GM23248 (cell line): ENCODE results near the gene PAQR5. TPM values are rescaled to one million over a fixed set of nuclear protein-coding genes. Genes with fewer than 3 reads are reported as not detected.

Source experiments
- DNase-seq: peaks from one replicate; pipeline ENCODE4 v3.0.0-alpha.2; 2015
- H2AFZ ChIP-seq: fragments of 200-600 bp; sonication (generic); 2 replicates; pipeline ENCODE4 v1.6.1; 2016; ENCODE audit warnings: antibody characterized with exemption
- H3F3A ChIP-seq: fragments of 200-600 bp; sonication (generic); 2 replicates; pipeline ENCODE4 v1.6.1; 2016; ENCODE audit warnings: mild to moderate bottlenecking, antibody characterized with exemption, mixed run types; ENCODE audit not compliant: insufficient read depth
- H3K27ac ChIP-seq: fragments of 200-600 bp; sonication (generic); 2 replicates; pipeline ENCODE4 v1.5.1; 2016; ENCODE audit warnings: mild to moderate bottlenecking
- H3K27me3 ChIP-seq: fragments of 200-600 bp; sonication (generic); replicated peaks from 2 replicates; pipeline ENCODE4 v1.6.1; 2016; ENCODE audit warnings: mild to moderate bottlenecking; ENCODE audit not compliant: insufficient read depth
- H3K36me3 ChIP-seq: fragments of 200-600 bp; sonication (generic); 2 replicates; pipeline ENCODE4 v1.6.1; 2016; ENCODE audit warnings: low read depth, mild to moderate bottlenecking
- H3K4me1 ChIP-seq: fragments of 200-600 bp; sonication (generic); 2 replicates; pipeline ENCODE4 v1.6.1; 2016; ENCODE audit warnings: mild to moderate bottlenecking; ENCODE audit not compliant: insufficient read depth
- H3K4me2 ChIP-seq: fragments of 200-600 bp; sonication (generic); one replicate; pipeline ENCODE4 v1.6.1; 2016; ENCODE audit warnings: mild to moderate bottlenecking; ENCODE audit not compliant: unreplicated experiment
- H3K4me3 ChIP-seq: fragments of 200-600 bp; sonication (generic); 2 replicates; pipeline ENCODE4 v1.5.1; 2016; ENCODE audit warnings: mild to moderate bottlenecking
- H3K79me2 ChIP-seq: fragments of 200-600 bp; sonication (generic); 2 replicates; pipeline ENCODE4 v1.6.1; 2016; ENCODE audit warnings: mild to moderate bottlenecking; ENCODE audit not compliant: insufficient read depth
- H3K9ac ChIP-seq: fragments of 200-600 bp; sonication (generic); 2 replicates; pipeline ENCODE4 v1.6.1; 2016; ENCODE audit warnings: mild to moderate bottlenecking
- H3K9me2 ChIP-seq: fragments of 200-600 bp; sonication (generic); 2 replicates; pipeline ENCODE4 v1.6.1; 2016; ENCODE audit warnings: mixed run types, mild to moderate bottlenecking, moderate library complexity; ENCODE audit not compliant: insufficient read depth
- H3K9me3 ChIP-seq: fragments of 200-600 bp; sonication (generic); one replicate; pipeline ENCODE4 v1.6.1; 2017; ENCODE audit warnings: low read depth
- H4K20me1 ChIP-seq: fragments of 200-600 bp; sonication (generic); 2 replicates; pipeline ENCODE4 v1.6.0; 2016; ENCODE audit not compliant: insufficient read depth
- EZH2 ChIP-seq: fragments of 200-600 bp; sonication (generic); IDR thresholded peaks from 2 replicates; pipeline ENCODE4 v1.6.1; 2018; ENCODE audit warnings: antibody characterized with exemption, mild to moderate bottlenecking; ENCODE audit not compliant: insufficient read depth, poor library complexity, severe bottlenecking
- EZH2phosphoT487 ChIP-seq: fragments of 200-600 bp; sonication (generic); IDR thresholded peaks from 2 replicates; pipeline ENCODE4 v1.6.1; 2018; ENCODE audit warnings: antibody characterized with exemption, moderate library complexity, mild to moderate bottlenecking, low read depth; ENCODE audit not compliant: insufficient read depth
- WGBS, 2 experiments: methylation state at CpG; one replicate each; pipeline ENCODE4 v1.1.6; 2015 to 2017; ENCODE audit warnings: low lambda C conversion rate in 2 of 2, low coverage in 1 of 2; ENCODE audit errors: missing lambda C conversion rate in 2 of 2; 5-methylcytosine and 5-hydroxymethylcytosine counted together
- in situ Hi-C: fragments of 300-500 bp; cut with MboI; formaldehyde crosslinking; loops from 2 replicates; pipeline ENCODE4 v1.15.0; 2020
- polyA plus RNA-seq: library from polyadenylated mRNA; unstranded; fragments of >200 nt; fragmentation: Nextera tagmentation; extraction: Ambion mirVana; gene quantifications from 2 replicates; pipeline ENCODE4 v1.2.1, GENCODE V29; 2016
- total RNA-seq: library from RNA; depleted of rRNA; stranded (reverse); fragments of >200 nt; shearing (Covaris generic); gene quantifications from 2 replicates; pipeline ENCODE4 v1.2.3, GENCODE V29; 2014

Gene PAQR5
- total and polyA plus RNA-seq, 2 experiments from 2014 or later = 3.8 to 5.7 TPM

DNA sequence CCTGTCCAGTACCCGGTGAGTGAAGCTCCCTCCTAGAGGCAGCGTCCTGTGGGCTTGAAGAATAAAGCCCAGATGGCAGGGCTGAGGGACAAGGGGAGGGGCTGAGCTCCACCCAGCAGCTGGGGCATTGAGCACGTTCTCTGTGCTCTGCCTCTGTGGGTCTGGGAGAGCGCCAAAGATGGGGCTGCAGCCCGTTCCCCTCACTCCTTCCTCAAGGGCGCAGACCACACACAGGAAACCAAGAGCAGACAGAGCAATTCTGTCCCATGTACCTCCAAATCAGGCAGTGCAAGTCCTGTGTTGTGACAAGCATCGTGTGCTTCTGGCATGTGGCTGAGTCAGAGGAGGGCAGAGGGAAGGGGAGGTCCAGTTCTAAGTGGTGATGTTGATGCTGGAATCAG, 99.8 kb downstream of the PAQR5 start:
- 37 to 38% methylated on average over 7 of the region's 7 CpGs for WGBS, 2 experiments
- Histone ChIP-seq H3K9me2 (no peaks in the 10 kb centered on the region), H3K27me3 (no peaks in the 10 kb centered on the region), H3K4me2 (no peak overlapping the region), H3K4me1 (peaks cover 14% of the 10 kb centered on the region), H3K9me3 (no peaks in the 10 kb centered on the region), H2AFZ (no peak overlapping the region), H3F3A (peaks cover 18% of the 10 kb centered on the region), H3K27ac (0 out of 2 replicates have a peak overlapping the region, but pooled peaks have one; percentile 15), H3K79me2 (peaks cover 11% of the 10 kb centered on the region; the same call in 1 of the 2 replicates), H4K20me1 (no peaks in the 10 kb centered on the region), H3K9ac (no peak overlapping the region), H3K36me3 (no peaks in the 10 kb centered on the region), H3K4me3 (no peak overlapping the region)
- TF ChIP-seq EZH2phosphoT487 = no peak
- TF ChIP-seq EZH2 = no peak
- in situ Hi-C loops = loop anchor here (25.0 kb wide), 1 partner anchor 336 kb away; no protein-coding TSS in a partner anchor
- peak; percentile 75 for DNase-seq

- Histone ChIP-seq H3K9me2 (no peaks in the 10 kb centered on the region), H3K4me2 (no peak overlapping the region), H3K36me3 (no peaks in the 10 kb centered on the region), H3K27ac (no peak overlapping the region), H2AFZ (no peak overlapping the region), H3K4me3 (no peak overlapping the region), H3K9ac (no peak overlapping the region), H3F3A (peaks cover 34% of the 10 kb centered on the region), H4K20me1 (no peaks in the 10 kb centered on the region), H3K79me2 (peaks cover 23% of the 10 kb centered on the region), H3K4me1 (peaks cover 24% of the 10 kb centered on the region), H3K27me3 (no peaks in the 10 kb centered on the region), H3K9me3 (no peaks in the 10 kb centered on the region)
- 93% methylated on average over 6 of the region's 6 CpGs for WGBS, 2 experiments
- in situ Hi-C loops = no loop called here
- TF ChIP-seq EZH2 = no peak
- no peak for TF ChIP-seq EZH2phosphoT487
- no peak for DNase-seq
Measured at GRCh38 chr15:69400850-69401249, 102.1 kb downstream of the PAQR5 start.

- H2AFZ ChIP-seq = no peak overlapping the region
- H3K4me3 ChIP-seq = no peak overlapping the region
- no peaks in the 10 kb centered on the region for H3K9me2 ChIP-seq
- in situ Hi-C loops = no loop called here
- H3F3A ChIP-seq = peaks cover 34% of the 10 kb centered on the region
- H3K79me2 ChIP-seq = peaks cover 43% of the 10 kb centered on the region
- DNase-seq = peak; percentile 57
- H4K20me1 ChIP-seq = no peaks in the 10 kb centered on the region
- peaks cover 24% of the 10 kb centered on the region for H3K4me1 ChIP-seq
- no peaks in the 10 kb centered on the region for H3K9me3 ChIP-seq
- TF ChIP-seq EZH2 (no peak), EZH2phosphoT487 (no peak)
- H3K27ac ChIP-seq = peak overlapping the region; percentile 81
- H3K4me2 ChIP-seq = peak overlapping the region; percentile 72
- 0 out of 2 replicates have a peak overlapping the region, but pooled peaks have one; percentile 48 for H3K9ac ChIP-seq
- no peaks in the 10 kb centered on the region for H3K36me3 ChIP-seq
- 81 to 94% methylated on average over 2 of the region's 2 CpGs for WGBS, 2 experiments
- no peaks in the 10 kb centered on the region for H3K27me3 ChIP-seq
Measured at GRCh38 chr15:69402816-69403215, 104.1 kb downstream of the PAQR5 start.

DNA sequence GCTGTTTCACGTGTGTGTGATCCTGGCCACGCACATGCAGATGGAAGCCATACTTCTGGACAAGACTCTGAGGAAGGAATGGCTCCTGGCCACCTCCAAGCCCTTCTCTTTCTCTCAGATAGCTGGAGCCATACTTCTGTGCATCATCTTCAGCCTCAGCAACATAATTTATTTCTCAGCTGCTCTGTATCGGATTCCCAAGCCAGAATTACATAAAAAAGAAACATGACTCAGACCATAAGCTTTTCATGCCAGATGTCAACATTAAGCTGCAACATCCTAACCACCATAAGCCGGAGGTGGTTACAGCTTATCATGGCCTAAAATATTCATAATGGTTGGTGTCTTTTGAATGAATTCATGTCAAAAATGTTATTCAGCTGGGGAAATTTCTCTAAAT, 104.9 kb downstream of the PAQR5 start:
- peak; percentile 91 for DNase-seq
- H3K79me2 ChIP-seq = peaks cover 51% of the 10 kb centered on the region
- H3K9me2 ChIP-seq = no peaks in the 10 kb centered on the region
- in situ Hi-C loops = no loop called here
- 20 to 26% methylated on average over 4 of the region's 4 CpGs for WGBS, 2 experiments
- peak overlapping the region; percentile 81 for H3K27ac ChIP-seq
- no peaks in the 10 kb centered on the region for H3K36me3 ChIP-seq
- H2AFZ ChIP-seq = peak overlapping the region; percentile 20; the same call in 1 of the 2 replicates
- H3K4me2 ChIP-seq = peak overlapping the region; percentile 72
- peak overlapping the region; percentile 48; the same call in 1 of the 2 replicates for H3K9ac ChIP-seq
- H3K27me3 ChIP-seq = no peaks in the 10 kb centered on the region
- H3F3A ChIP-seq = peaks cover 33% of the 10 kb centered on the region
- peaks cover 22% of the 10 kb centered on the region for H3K4me1 ChIP-seq
- TF ChIP-seq EZH2phosphoT487 (no peak), EZH2 (no peak)
- H4K20me1 ChIP-seq = no peaks in the 10 kb centered on the region
- H3K9me3 ChIP-seq = no peaks in the 10 kb centered on the region
- H3K4me3 ChIP-seq = no peak overlapping the region
